Choroid plexus epithelial cell (primary cell): ENCODE data around the gene CYB5RL.
A peak's percentile ranks its signal among the peaks of the same experiment; 100 is the strongest.

Experiments used
- DNase-seq: peaks from one replicate; pipeline ENCODE4 v3.0.0-alpha.2; 2010; ENCODE audit warnings: low read depth
- H3K4me3 ChIP-seq: 2 replicates; pipeline ENCODE4 v1.5.1; 2011; ENCODE audit warnings: low read depth, mild to moderate bottlenecking, control low read depth, low read length, moderate library complexity
- CTCF ChIP-seq: conservative IDR thresholded peaks from 2 replicates; pipeline ENCODE4 v1.5.1; 2011; ENCODE audit warnings: low read depth, mild to moderate bottlenecking, control low read depth, inconsistent platforms, low read length, moderate library complexity

CYB5RL gene

DNA sequence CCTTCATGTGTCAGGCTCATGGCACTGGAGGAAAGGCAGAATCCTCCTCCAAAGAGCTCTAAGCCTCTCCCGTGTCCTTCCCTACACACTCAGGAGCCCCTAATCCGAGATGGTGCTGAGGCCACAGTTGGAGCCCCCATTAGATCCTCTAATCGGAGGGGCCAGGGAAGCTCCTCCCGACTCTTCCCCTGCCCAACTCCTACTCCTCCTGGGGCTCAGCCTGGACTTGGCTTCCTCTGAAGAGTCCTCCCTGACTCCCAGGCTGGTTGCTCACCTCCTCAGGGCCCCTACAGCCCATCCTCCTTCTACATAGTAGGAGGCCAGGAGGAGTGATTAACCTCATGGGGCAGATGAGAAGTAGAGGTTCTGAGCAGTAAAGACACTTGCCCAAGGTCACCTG is 25.7 kb downstream of the CYB5RL start:
- DNase-seq, result no peak
- TF ChIP-seq CTCF, result no peak
- no peak overlapping the region for H3K4me3 ChIP-seq

DNA sequence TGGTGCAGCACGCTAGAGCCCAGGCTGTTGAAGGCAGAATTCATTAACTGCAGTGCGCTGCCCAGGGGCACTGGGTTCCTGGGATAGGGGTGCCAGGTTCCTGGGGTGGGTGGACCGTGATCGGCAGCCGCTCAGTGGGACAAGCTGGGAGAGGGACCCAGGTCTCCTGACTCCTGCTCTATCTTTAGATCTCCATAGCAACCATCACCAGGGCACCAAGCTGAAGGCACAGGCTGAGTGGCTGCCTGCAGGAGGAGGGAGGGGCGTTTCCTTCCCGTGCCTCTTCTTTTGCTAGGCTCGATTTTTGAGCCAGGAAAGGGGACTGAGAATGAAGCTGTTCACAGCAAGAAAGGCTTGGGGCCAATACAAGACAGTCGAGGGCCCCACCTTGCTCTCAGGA is 26.1 kb downstream of the CYB5RL start:
- no peak for DNase-seq
- TF ChIP-seq CTCF, result no peak
- H3K4me3 ChIP-seq, result no peak overlapping the region

DNA sequence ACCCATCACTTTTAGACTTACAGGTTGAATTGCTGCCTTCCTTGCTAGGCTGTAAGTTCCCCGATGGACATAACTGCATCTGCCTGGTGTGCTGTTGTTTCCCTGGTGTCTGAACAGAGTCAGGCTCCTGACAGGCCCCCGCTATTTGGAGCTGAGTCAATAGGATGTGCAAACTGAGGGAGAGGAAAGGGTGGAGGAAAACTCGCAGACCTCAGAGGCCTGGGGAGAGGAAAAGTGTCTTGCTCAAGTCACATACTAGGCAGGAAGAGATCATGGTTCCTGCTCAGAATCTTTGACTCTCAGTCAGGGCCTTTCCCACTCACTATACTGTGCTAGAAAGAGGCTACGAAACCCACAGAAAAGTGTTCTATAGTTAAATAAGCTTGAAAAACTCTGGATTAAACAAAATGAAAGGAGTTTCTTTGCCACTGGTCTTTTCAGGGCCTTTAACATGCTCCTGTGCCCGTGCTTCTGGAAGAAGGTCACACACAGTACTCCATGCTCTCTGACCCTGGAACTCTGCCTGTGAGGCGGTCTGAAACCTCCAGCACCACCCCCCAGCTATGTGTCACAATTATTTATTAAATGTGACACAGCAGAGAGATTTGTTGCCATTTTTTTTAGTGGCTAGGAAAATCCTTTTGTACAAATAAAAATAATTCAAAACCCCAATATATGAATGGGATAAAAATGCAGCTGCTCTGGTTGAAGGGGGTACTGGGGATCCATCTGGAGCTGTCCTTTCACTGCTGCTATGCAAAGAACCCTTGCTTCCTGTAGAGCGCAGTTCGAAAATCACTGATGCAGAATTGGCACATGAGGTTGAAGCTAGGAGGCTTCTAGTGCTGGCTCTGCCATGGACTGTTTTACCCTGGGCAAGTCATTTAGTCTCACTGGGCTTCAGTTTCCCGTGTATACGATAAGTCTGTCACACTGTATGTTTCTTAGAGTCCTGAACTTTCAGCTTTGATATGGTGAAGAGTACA is 26.9 kb downstream of the CYB5RL start:
- DNase-seq, result peak; percentile 68
- H3K4me3 ChIP-seq, result no peak overlapping the region
- TF ChIP-seq CTCF, result no peak

- no peak overlapping the region for H3K4me3 ChIP-seq
- no peak for DNase-seq
- no peak for TF ChIP-seq CTCF
Observed at GRCh38 chr1:54171606-54172005, 28.2 kb downstream of the CYB5RL start.

DNA sequence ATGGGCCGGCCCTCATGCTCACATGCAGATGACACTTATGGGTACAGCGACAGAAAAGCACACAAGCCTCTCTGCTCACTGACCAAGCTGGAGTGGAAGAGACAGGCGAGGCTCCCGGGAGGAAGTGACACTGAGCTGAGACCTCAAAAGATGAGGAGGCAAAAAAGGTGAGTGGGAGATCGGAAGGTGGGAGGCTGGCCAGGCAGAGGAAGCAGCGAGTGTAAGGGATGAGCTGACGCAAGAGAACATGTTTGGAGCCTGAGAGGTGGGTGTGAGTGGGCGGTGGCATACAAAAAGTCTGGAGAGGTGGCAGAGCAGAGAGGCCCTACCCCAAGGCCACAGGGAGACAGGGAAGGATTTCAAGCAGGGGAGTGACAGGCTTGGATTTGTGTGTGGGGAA is 28.8 kb downstream of the CYB5RL start:
- no peak overlapping the region for H3K4me3 ChIP-seq
- DNase-seq, result no peak
- no peak for TF ChIP-seq CTCF

GRCh38 chr1:54169068-54169467 is 30.8 kb downstream of the CYB5RL start:
- no peak for DNase-seq
- no peak overlapping the region for H3K4me3 ChIP-seq
- TF ChIP-seq CTCF, result no peak
